Brain microvascular endothelial cell (primary cell): Measurements from ENCODE around the gene TOGARAM2.

Experiments used
- DNase-seq: peaks from one replicate; pipeline ENCODE4 v3.0.0-alpha.2; 2020
- H3K27ac ChIP-seq: fragments of 250-450 bp; sonication (Bioruptor Pico); 2 replicates; pipeline ENCODE4 v1.5.1; 2020; ENCODE audit warnings: mild to moderate bottlenecking, moderate library complexity
- H3K27me3 ChIP-seq: fragments of 250-450 bp; sonication (Bioruptor Pico); replicated peaks from 2 replicates; pipeline ENCODE4 v1.5.1; 2020; ENCODE audit warnings: mild to moderate bottlenecking
- H3K36me3 ChIP-seq: fragments of 250-450 bp; sonication (Bioruptor Pico); replicated peaks from 2 replicates; pipeline ENCODE4 v1.5.1; 2020; ENCODE audit warnings: mild to moderate bottlenecking
- H3K4me3 ChIP-seq: 2 replicates; pipeline ENCODE4 v1.5.1; 2011; ENCODE audit warnings: low read depth, mild to moderate bottlenecking, control low read depth, low read length, moderate library complexity
- in situ Hi-C: cut with HindIII; loops from 2 replicates; pipeline ENCODE4 v1.10.0; 2017; ENCODE audit warnings: low sequenced_read_pairs, low pct_ligation_motif_present
- TF ChIP-seq, protein P1 (sequence below): IDR thresholded peaks from 2 replicates; pipeline ENCODE4 v1.5.1; 2011; ENCODE audit warnings: low read depth, mild to moderate bottlenecking, moderate library complexity, low read length, control low read depth, inconsistent platforms; ENCODE audit errors: missing control alignments

TOGARAM2 gene

DNA sequence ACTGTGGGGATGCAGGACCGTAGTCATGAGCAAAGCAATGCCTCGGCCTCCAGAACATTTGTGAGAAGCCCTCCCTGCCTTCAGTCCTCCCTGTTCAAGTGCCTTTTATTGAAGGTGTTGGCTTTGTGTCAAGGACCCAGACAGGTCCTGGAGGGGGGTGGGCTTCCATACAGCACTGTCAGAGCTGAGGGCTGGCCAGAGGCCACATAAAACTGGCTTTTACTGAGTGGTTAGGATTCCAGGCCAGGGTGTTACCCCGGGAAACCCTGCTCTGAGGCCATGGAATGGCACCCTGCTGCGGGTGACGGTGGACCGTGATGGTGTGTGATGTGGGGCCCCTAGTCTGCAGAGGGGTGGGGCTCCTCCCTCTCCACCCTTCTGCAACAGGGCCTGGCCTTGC, 41.6 kb downstream of the TOGARAM2 start:
- in situ Hi-C loops = no loop called here
- DNase-seq = peak; percentile 68
- no peaks in the 10 kb centered on the region for H3K27me3 ChIP-seq
- H3K36me3 ChIP-seq = no peaks in the 10 kb centered on the region
- no peak overlapping the region for H3K4me3 ChIP-seq
- no peak overlapping the region for H3K27ac ChIP-seq
- TF ChIP-seq, protein P1, sequence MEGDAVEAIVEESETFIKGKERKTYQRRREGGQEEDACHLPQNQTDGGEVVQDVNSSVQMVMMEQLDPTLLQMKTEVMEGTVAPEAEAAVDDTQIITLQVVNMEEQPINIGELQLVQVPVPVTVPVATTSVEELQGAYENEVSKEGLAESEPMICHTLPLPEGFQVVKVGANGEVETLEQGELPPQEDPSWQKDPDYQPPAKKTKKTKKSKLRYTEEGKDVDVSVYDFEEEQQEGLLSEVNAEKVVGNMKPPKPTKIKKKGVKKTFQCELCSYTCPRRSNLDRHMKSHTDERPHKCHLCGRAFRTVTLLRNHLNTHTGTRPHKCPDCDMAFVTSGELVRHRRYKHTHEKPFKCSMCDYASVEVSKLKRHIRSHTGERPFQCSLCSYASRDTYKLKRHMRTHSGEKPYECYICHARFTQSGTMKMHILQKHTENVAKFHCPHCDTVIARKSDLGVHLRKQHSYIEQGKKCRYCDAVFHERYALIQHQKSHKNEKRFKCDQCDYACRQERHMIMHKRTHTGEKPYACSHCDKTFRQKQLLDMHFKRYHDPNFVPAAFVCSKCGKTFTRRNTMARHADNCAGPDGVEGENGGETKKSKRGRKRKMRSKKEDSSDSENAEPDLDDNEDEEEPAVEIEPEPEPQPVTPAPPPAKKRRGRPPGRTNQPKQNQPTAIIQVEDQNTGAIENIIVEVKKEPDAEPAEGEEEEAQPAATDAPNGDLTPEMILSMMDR = no peak

GRCh38 chr2:29023188-29023587, 42.1 kb downstream of the TOGARAM2 start:
- in situ Hi-C loops = no loop called here
- Histone ChIP-seq H3K27ac (no peak overlapping the region), H3K27me3 (no peaks in the 10 kb centered on the region), H3K4me3 (no peak overlapping the region), H3K36me3 (no peaks in the 10 kb centered on the region)
- TF ChIP-seq, protein P1 = no peak
- DNase-seq = no peak

DNA sequence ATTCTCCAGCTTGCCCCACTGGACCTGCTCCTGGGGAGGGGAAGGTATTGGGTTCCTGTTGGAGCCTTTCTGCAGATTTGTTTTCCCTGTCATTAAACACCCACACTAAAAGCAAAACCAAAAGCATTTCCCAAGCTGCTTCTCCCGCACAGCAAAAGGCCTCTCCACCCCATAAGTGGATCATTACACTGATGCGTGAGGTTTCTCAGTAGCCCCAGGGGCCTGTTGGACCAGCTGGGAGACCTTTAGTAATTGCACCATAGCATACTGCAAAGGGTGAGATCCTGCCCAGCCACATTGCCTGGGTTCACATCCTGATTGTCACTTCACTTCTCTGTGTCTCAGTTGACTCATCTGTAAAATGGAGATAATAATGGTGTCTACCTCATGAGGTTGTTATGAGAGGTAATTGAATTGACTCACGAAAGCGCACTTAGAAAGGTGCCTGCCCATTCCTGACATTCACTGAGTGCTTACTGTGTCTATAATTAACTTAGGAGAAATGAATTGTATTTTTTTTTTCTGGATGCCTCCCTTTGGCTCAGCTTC, 43.9 kb downstream of the TOGARAM2 start:
- H3K27ac ChIP-seq = no peak overlapping the region
- no peak for DNase-seq
- in situ Hi-C loops = no loop called here
- H3K27me3 ChIP-seq = no peaks in the 10 kb centered on the region
- no peak overlapping the region for H3K4me3 ChIP-seq
- TF ChIP-seq, protein P1 = no peak
- H3K36me3 ChIP-seq = no peaks in the 10 kb centered on the region

DNA sequence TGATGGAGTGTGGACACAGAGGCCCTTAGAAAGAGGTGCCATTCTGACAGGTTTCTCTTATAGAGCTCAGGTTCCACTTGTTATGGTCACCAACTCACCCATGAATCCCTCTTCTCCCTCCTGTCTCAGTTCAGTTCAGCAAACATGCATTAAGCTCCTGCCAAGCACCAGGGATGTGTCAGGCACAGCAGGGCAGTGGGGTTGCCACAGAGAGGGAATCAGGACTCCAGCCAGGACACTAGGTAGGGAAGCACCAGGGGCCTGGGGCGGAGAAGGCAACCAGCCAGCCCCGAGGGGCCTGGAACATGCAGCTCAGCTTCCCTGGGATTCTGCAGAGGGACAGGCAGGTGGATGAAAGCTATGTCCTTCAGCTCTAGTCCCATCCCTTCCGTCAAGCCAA, 44.6 kb downstream of the TOGARAM2 start:
- Histone ChIP-seq H3K4me3 (no peak overlapping the region), H3K27me3 (no peaks in the 10 kb centered on the region), H3K36me3 (no peaks in the 10 kb centered on the region), H3K27ac (no peak overlapping the region)
- TF ChIP-seq, protein P1 = no peak
- in situ Hi-C loops = no loop called here
- DNase-seq = no peak

GRCh38 chr2:29031046-29031445, 49.9 kb downstream of the TOGARAM2 start:
- in situ Hi-C loops = no loop called here

More at GRCh38 chr2:29031046-29031445, 49.9 kb downstream of the TOGARAM2 start:
- TF ChIP-seq, protein P1 = no peak
- Histone ChIP-seq H3K27me3 (no peaks in the 10 kb centered on the region), H3K36me3 (no peaks in the 10 kb centered on the region), H3K27ac (no peak overlapping the region), H3K4me3 (no peak overlapping the region)
- DNase-seq = no peak
